ENCODE measurements around the gene ZFYVE27. TPM values are rescaled to one million over a fixed set of nuclear protein-coding genes. Genes with fewer than 3 reads are reported as not detected.

Gene ZFYVE27
- total RNA-seq, 1 experiment from 2014 or later: 16.9 TPM

DNA sequence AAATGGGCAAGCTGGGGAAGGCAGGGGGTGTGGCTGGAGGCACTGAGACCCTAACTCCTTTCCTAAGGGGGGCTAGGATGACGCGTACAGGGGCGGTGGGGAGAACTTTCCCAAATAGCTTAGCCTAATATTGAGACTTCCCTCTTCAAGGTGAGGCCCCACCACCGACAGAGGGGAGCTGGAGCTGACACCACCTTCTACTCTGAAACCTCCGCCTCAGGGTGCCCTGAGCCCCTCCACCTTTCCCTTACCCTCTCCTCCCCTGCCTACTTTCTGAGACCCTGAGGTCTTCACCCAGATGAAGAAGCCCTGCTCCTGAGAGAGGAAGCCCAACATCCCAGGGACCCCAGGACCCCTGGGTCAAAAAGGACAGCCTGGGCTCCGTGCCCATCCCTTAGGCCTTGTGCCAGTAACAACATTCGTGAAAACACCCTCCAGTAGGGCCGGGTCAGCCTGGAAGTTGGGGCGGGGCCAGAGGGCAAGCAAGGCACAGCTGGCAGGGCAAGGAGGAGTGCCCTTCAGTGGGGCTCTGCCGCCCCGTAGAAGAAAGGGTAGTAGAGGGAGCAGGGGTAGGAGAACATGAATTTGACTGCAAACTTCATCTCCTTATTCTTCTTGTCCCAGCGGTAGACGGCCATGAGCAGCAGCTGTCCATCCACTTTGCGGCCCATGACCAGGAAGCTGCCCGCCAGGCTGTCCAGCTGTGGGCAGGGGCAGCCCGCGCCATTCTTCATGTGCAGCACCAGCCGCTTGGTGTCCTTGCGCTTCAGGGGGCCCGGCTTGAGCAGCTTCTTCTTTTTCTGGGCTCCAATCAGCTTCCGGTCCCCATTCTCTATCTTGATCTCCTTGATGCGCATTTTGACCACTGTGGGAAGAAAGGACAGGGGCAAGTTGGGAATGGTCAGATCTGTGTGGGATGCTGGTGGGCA lies 30.3 kb downstream of the ZFYVE27 start:
- H3K36me3 ChIP-seq (ENCODE audit: insufficient read depth, low read length): no peaks in the 10 kb centered on the region
- H3K79me2 ChIP-seq (ENCODE audit: low read length): no peaks in the 10 kb centered on the region
- no peak overlapping the region for H3K27ac ChIP-seq (ENCODE audit: low read length)
- H3K4me3 ChIP-seq (ENCODE audit: low read length): no peak overlapping the region
- H3K27me3 ChIP-seq (ENCODE audit: low read length): no peaks in the 10 kb centered on the region
- no peaks in the 10 kb centered on the region for H3K9me3 ChIP-seq (ENCODE audit: low read length)
- H3K4me1 ChIP-seq (ENCODE audit: low read length): no peaks in the 10 kb centered on the region
- DNase-seq: no peak
- H4K20me1 ChIP-seq (ENCODE audit: insufficient read depth, low read depth, low read length): no peaks in the 10 kb centered on the region
- H3K4me2 ChIP-seq (ENCODE audit: low read depth, low read length, poor library complexity, severe bottlenecking): no peak overlapping the region
- H3K9me2 ChIP-seq (replicated peaks; ENCODE audit: insufficient read depth, low read length): no peaks in the 10 kb centered on the region
- H3K9ac ChIP-seq (ENCODE audit: low read length): no peak overlapping the region
- H2AFZ ChIP-seq (ENCODE audit: low read length): no peak overlapping the region

DNA sequence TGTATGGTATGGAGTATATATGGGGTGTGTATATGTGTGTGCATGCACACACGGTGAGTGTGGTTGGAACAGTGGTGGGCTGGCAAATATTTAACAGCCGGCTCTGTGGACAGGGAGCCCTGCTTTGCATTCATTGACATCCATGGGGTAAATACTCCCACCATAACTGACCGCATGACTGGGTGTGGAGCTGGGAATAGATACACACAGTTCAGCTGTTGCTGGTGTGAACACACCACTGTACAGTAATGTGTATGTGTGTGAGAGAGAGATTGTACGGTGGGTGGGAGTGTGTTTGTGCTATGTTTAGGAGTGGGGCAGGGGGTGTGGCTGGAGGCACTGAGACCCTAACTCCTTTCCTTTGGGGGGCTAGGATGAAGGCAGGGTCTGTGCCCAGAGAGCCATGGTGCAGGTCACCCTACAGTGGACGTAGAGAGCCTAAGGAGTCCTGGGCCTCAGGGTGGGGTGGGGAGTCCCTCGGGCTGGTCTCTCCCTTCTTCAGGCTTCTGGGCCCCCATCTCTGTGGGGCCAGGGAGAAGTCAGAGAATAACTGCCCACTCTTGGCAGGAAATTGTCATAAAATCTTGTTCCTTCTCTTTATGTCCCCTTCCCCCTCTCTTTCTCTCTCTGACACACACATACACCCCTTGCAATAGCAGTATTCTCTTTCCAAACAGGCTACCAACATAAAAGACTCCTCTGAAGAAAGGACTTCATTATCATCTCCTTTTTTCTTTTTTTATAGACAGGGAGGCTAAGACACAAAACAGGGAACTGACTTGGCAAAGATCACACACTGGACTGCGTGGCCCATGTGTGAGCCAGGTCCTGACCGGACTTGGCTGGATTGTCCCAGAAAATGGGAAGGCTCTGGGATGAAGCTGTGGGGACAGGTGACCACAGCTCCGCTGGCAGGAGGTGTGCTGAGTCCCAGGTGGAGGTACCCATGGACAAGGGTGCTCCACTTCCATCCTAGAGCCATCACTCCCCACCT lies 31.7 kb downstream of the ZFYVE27 start:
- Histone ChIP-seq H3K4me3 (ENCODE audit: low read length) (no peak overlapping the region), H3K36me3 (ENCODE audit: insufficient read depth, low read length) (no peaks in the 10 kb centered on the region), H3K9me2 (replicated peaks; ENCODE audit: insufficient read depth, low read length) (no peaks in the 10 kb centered on the region), H3K9me3 (ENCODE audit: low read length) (no peaks in the 10 kb centered on the region), H3K27me3 (ENCODE audit: low read length) (no peaks in the 10 kb centered on the region), H3K9ac (ENCODE audit: low read length) (no peak overlapping the region), H2AFZ (ENCODE audit: low read length) (no peak overlapping the region), H3K79me2 (ENCODE audit: low read length) (no peaks in the 10 kb centered on the region), H3K4me1 (ENCODE audit: low read length) (no peaks in the 10 kb centered on the region), H3K27ac (ENCODE audit: low read length) (no peak overlapping the region), H3K4me2 (ENCODE audit: low read depth, low read length, poor library complexity, severe bottlenecking) (no peak overlapping the region), H4K20me1 (ENCODE audit: insufficient read depth, low read depth, low read length) (no peaks in the 10 kb centered on the region)
- no peak for DNase-seq

- H3K36me3 ChIP-seq (ENCODE audit: insufficient read depth, low read length): no peaks in the 10 kb centered on the region
- H4K20me1 ChIP-seq (ENCODE audit: insufficient read depth, low read depth, low read length): no peaks in the 10 kb centered on the region
- H3K9me3 ChIP-seq (ENCODE audit: low read length): no peaks in the 10 kb centered on the region
- H3K4me1 ChIP-seq (ENCODE audit: low read length): no peaks in the 10 kb centered on the region
- no peak overlapping the region for H3K4me3 ChIP-seq (ENCODE audit: low read length)
- no peaks in the 10 kb centered on the region for H3K79me2 ChIP-seq (ENCODE audit: low read length)
- H3K9ac ChIP-seq (ENCODE audit: low read length): no peak overlapping the region
- DNase-seq: no peak
- no peaks in the 10 kb centered on the region for H3K9me2 ChIP-seq (replicated peaks; ENCODE audit: insufficient read depth, low read length)
- H2AFZ ChIP-seq (ENCODE audit: low read length): no peak overlapping the region
- no peaks in the 10 kb centered on the region for H3K27me3 ChIP-seq (ENCODE audit: low read length)
- H3K4me2 ChIP-seq (ENCODE audit: low read depth, low read length, poor library complexity, severe bottlenecking): no peak overlapping the region
- H3K27ac ChIP-seq (ENCODE audit: low read length): no peak overlapping the region
These were observed 33.3 kb downstream of the ZFYVE27 start for GRCh38 chr10:97770255-97770654.

GRCh38 chr10:97771055-97771891 lies 34.3 kb downstream of the ZFYVE27 start:
- Histone ChIP-seq H3K36me3 (ENCODE audit: insufficient read depth, low read length) (no peaks in the 10 kb centered on the region), H3K4me1 (ENCODE audit: low read length) (no peaks in the 10 kb centered on the region), H3K9me2 (replicated peaks; ENCODE audit: insufficient read depth, low read length) (no peaks in the 10 kb centered on the region), H3K27me3 (ENCODE audit: low read length) (no peaks in the 10 kb centered on the region), H4K20me1 (ENCODE audit: insufficient read depth, low read depth, low read length) (no peaks in the 10 kb centered on the region), H3K4me2 (ENCODE audit: low read depth, low read length, poor library complexity, severe bottlenecking) (no peak overlapping the region), H3K9me3 (ENCODE audit: low read length) (no peaks in the 10 kb centered on the region), H3K9ac (ENCODE audit: low read length) (no peak overlapping the region), H2AFZ (ENCODE audit: low read length) (no peak overlapping the region), H3K79me2 (ENCODE audit: low read length) (no peaks in the 10 kb centered on the region), H3K4me3 (ENCODE audit: low read length) (no peak overlapping the region), H3K27ac (ENCODE audit: low read length) (no peak overlapping the region)
- DNase-seq: no peak

DNA sequence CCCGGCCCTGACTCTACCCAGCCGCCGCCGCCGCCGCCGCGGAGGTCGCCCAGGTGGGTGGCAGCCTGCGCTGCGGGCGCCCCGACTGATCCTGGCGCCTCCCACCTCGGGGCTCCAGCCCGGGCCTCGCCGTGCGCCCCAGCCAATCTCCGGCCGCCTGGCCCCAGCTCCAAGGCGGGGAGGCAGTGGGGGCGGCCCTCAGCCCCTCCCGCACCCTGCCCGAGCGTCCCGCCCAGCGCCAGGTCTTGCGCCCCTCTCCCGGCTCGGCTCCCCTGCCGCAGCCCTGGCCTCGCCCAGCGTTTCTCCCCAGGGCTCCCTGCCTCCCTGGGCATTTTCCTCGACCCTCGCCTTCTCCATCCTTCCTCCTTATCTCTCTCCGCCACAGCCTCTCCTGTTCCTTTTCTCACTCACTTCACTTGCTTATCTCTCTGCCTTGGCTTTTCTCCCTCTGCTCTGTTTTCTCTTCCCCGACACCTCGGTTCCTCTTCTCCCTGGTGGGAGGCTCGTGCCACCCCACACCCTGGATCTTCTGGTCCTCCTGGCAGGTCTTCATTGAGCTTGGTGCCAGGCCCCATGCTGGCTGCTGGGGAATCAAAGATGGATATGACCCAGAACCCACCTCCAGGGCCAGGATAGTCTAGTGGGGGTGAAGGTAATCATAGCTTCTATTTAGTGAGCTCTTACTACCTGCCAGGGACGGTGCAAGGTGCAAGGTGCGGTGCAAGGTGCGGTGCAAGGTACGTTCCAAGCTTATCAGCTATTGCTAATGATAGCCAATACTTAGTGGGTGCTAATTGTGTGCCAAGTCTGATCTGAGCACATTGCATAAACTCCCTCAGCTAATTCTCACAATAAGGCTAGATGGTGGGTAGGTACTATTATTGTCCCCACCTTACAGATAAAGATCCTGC lies 35.2 kb downstream of the ZFYVE27 start, which contains the start of gene SFRP5:
SFRP5 (minus strand) TSS at position 87 of the 911 bp plus-strand sequence. CDS start 166 bp downstream, outside the sequence.
- no peaks in the 10 kb centered on the region for H3K36me3 ChIP-seq (ENCODE audit: insufficient read depth, low read length)
- H3K9me2 ChIP-seq (replicated peaks; ENCODE audit: insufficient read depth, low read length): no peaks in the 10 kb centered on the region
- no peak within 1 kb of the TSS for H3K9ac ChIP-seq (ENCODE audit: low read length)
- H4K20me1 ChIP-seq (ENCODE audit: insufficient read depth, low read depth, low read length): no peaks in the 10 kb centered on the region
- no peak within 1 kb of the TSS for H3K4me2 ChIP-seq (ENCODE audit: low read depth, low read length, poor library complexity, severe bottlenecking)
- H2AFZ ChIP-seq (ENCODE audit: low read length): no peak within 1 kb of the TSS
- no peak within 1 kb of the TSS for H3K27ac ChIP-seq (ENCODE audit: low read length)
- DNase-seq: no peak
- H3K79me2 ChIP-seq (ENCODE audit: low read length): no peaks in the 10 kb centered on the region
- no peaks in the 10 kb centered on the region for H3K9me3 ChIP-seq (ENCODE audit: low read length)
- H3K4me1 ChIP-seq (ENCODE audit: low read length): no peaks in the 10 kb centered on the region
- H3K27me3 ChIP-seq (ENCODE audit: low read length): no peaks in the 10 kb centered on the region
- no peak within 1 kb of the TSS for H3K4me3 ChIP-seq (ENCODE audit: low read length)

DNA sequence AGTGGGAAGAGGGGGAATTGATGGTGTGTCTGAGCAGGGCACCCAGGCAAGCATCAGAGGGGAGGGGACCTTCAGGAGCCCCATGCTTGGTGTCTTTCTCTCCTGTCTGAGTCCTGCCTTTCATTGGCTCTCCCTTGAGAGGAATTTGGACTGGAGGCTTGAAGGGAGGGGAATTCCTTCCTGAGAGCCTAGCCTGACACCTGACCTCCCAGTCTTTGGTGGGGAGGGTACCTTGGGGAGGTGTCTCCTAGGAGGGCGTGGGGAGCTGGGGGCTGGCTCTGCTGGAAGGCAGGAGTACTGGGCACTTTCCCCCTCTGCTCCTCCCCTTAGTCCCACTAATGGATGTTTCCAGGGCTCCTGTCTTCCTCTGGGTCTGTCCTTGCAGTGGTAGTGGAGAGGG lies 36.2 kb downstream of the ZFYVE27 start:
- H3K36me3 ChIP-seq (ENCODE audit: insufficient read depth, low read length): no peaks in the 10 kb centered on the region
- H3K79me2 ChIP-seq (ENCODE audit: low read length): no peaks in the 10 kb centered on the region
- no peaks in the 10 kb centered on the region for H3K4me1 ChIP-seq (ENCODE audit: low read length)
- no peak overlapping the region for H2AFZ ChIP-seq (ENCODE audit: low read length)
- H4K20me1 ChIP-seq (ENCODE audit: insufficient read depth, low read depth, low read length): no peaks in the 10 kb centered on the region
- no peak overlapping the region for H3K27ac ChIP-seq (ENCODE audit: low read length)
- no peaks in the 10 kb centered on the region for H3K9me3 ChIP-seq (ENCODE audit: low read length)
- H3K9ac ChIP-seq (ENCODE audit: low read length): no peak overlapping the region
- H3K27me3 ChIP-seq (ENCODE audit: low read length): no peaks in the 10 kb centered on the region
- H3K4me3 ChIP-seq (ENCODE audit: low read length): no peak overlapping the region
- H3K9me2 ChIP-seq (replicated peaks; ENCODE audit: insufficient read depth, low read length): no peaks in the 10 kb centered on the region
- H3K4me2 ChIP-seq (ENCODE audit: low read depth, low read length, poor library complexity, severe bottlenecking): no peak overlapping the region
- DNase-seq: no peak

GRCh38 chr10:97774811-97775294 lies 37.9 kb downstream of the ZFYVE27 start:
- Histone ChIP-seq H3K4me3 (ENCODE audit: low read length) (no peak overlapping the region), H2AFZ (ENCODE audit: low read length) (no peak overlapping the region), H3K27ac (ENCODE audit: low read length) (no peak overlapping the region), H3K9me2 (replicated peaks; ENCODE audit: insufficient read depth, low read length) (no peaks in the 10 kb centered on the region), H3K4me1 (ENCODE audit: low read length) (no peaks in the 10 kb centered on the region), H3K9ac (ENCODE audit: low read length) (no peak overlapping the region), H3K27me3 (ENCODE audit: low read length) (no peaks in the 10 kb centered on the region), H3K4me2 (ENCODE audit: low read depth, low read length, poor library complexity, severe bottlenecking) (no peak overlapping the region), H4K20me1 (ENCODE audit: insufficient read depth, low read depth, low read length) (no peaks in the 10 kb centered on the region), H3K9me3 (ENCODE audit: low read length) (no peaks in the 10 kb centered on the region), H3K79me2 (ENCODE audit: low read length) (no peaks in the 10 kb centered on the region), H3K36me3 (ENCODE audit: insufficient read depth, low read length) (no peaks in the 10 kb centered on the region)
- no peak for DNase-seq
